ENCODE measurements around the gene GGA1. TPM values are rescaled to one million over a fixed set of nuclear protein-coding genes. Genes with fewer than 3 reads are reported as not detected.
"Not testable (repeated sequence)": the region's sequence is repeated elsewhere in the genome, so short reads cannot be mapped to it uniquely, and the experiment has no call there.

Gene GGA1
- total RNA-seq, 4 donors from 2014 or later = 46.2 to 90.5 (median 60.4) TPM

GRCh38 chr22:37609240-37610152, 862 bp downstream of the GGA1 start:
- TF ChIP-seq CTCF (IDR thresholded peaks at IDR 0.05) = no peak
- TF ChIP-seq POLR2A (IDR thresholded peaks at IDR 0.05) = no peak
- peak in 1 of 2 donors; percentile 43 for DNase-seq
- Histone ChIP-seq H3K4me3 (replicated peaks in 1 of 3) (peak overlapping the region; percentile 71 to 93 (median 93)), H3K4me1 (peaks cover 31 to 36% of the 10 kb centered on the region in 2 donors), H3K27ac (peak overlapping the region; percentile 91 to 96 (median 93)), H3K9me3 (no peaks in the 10 kb centered on the region), H3K27me3 (no peaks in the 10 kb centered on the region), H3K36me3 (no peaks in the 10 kb centered on the region)
- WGBS, 2 donors = 10 to 17% methylated on average over 14 to 19 of the region's 26 CpGs
- intact Hi-C loops (cut with DNase I) = no loop called here

DNA sequence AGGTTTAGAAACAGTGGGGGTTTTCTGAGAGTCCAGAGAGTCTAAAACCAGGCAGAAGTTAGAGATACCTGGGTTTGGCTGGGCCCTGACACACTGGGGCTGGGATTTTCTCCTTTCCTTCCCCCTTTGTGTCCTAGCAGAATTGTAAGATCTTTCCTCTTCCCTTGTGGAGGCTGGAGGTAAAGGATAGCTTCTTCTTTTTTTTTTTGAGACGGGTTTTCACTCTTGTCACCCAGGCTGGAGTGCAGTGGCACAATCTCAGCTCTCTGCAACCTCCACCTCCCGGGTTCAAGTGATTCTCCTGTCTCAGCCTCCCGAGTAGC, 1.5 kb downstream of the GGA1 start:
- H3K27me3 ChIP-seq; DNase-seq; intact Hi-C loops (cut with DNase I); H3K9me3 ChIP-seq; H3K36me3 ChIP-seq: not testable (repeated sequence)
- H3K27ac ChIP-seq = peak overlapping the region in 2 of 3 donors; percentile 93 to 96
- WGBS, 2 donors = 81 to 83% methylated on average over 3 of the region's 3 CpGs
- H3K4me3 ChIP-seq (replicated peaks in 1 of 3) = peak overlapping the region in 1 of 3 donors; percentile 93
- H3K4me1 ChIP-seq = peaks cover 31 to 36% of the 10 kb centered on the region in 2 donors

DNA sequence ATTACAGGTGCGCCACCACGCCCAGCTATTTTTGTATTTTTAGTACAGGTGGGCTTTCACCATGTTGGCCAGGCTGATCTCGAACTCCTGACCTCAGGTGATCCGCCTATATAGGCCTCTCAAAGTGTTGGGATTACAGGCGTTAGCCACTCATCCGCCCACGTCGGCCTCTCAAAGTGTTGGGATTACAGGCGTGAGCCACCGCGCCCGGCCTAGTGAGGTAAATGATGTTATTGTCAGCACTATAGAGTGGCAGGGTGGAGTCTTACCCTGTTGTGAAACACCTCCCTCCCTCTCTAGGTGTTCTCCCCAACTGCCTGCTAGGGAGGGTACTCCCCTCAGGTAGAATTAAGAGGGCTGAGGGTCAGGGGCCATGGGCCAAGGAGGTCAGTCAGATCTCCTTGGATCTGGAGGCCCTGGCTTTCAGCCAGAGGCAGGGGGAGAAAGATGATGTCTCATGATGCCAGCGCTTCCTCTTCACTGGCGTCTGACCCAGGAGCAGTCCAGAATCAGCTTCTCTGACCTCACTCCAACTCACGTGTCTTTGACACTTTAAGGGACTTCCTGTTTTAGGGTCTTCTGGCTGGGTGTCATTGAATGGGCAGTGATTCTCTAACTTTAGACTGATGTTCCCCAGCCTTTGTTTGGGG, 2.0 kb downstream of the GGA1 start:
- intact Hi-C loops (cut with DNase I) = no loop called here
- no peaks in the 10 kb centered on the region for H3K27me3 ChIP-seq
- no peaks in the 10 kb centered on the region for H3K36me3 ChIP-seq
- H3K27ac ChIP-seq = peak overlapping the region in 2 of 3 donors; percentile 93 to 96
- no peak overlapping the region for H3K4me3 ChIP-seq (replicated peaks in 1 of 3)
- TF ChIP-seq POLR2A (IDR thresholded peaks at IDR 0.05) (no peak), CTCF (IDR thresholded peaks at IDR 0.05) (no peak)
- H3K4me1 ChIP-seq = peaks cover 31 to 36% of the 10 kb centered on the region in 2 donors
- DNase-seq = no peak
- WGBS, 2 donors = 86 to 90% methylated on average over 15 of the region's 15 CpGs
- no peaks in the 10 kb centered on the region for H3K9me3 ChIP-seq

- peaks cover 31 to 36% of the 10 kb centered on the region in 2 donors for H3K4me1 ChIP-seq
- TF ChIP-seq POLR2A (IDR thresholded peaks at IDR 0.05) (no peak), CTCF (IDR thresholded peaks at IDR 0.05) (no peak)
These were observed 2.6 kb downstream of the GGA1 start for GRCh38 chr22:37611207-37611606.

DNA sequence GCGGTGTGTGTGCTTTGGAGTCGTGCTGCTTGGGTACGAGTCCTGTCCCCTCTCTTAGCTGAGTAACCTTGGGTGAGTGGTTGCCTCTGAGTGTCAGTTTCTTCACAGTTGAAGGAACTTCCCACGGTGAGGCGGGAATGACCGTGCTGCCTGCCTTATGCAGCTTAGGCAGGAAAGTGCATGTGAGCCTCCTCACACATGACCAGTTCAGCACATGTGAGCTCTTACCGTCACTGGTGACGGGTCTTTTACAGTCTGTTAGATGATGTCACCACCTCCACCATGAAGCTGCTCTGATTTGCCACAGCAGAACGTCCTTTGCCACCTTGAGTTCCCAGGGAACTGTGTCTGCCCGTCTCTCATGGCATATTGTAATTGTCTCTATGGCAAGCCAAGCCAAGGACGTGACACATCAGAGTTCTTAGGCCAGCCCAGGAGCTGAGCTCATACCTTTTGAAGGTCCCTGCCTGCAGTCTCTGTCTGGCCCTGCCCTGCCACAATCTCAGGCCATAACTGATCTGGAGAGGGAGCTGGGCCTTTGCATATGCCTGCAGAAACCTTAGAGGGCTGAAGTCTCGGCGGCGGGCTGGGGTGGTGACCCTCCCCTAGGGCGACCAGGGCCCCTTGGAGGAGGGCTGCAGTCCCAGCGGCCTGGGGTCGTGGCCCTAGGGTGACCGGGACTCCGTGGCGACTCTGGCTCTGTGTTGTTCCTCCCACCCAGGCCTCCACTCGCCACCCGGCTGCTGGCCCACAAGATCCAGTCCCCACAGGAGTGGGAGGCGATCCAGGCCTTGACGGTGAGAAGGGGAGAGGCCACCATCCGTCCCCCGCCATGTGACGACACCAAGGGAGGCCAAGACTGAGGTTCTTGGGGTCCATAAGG, 7.8 kb downstream of the GGA1 start:
- TF ChIP-seq POLR2A (IDR thresholded peaks at IDR 0.05) = no peak
- TF ChIP-seq CTCF (IDR thresholded peaks at IDR 0.05) = no peak
- no peak overlapping the region for H3K27ac ChIP-seq
- no peaks in the 10 kb centered on the region for H3K27me3 ChIP-seq
- peaks cover 11 to 14% of the 10 kb centered on the region in 2 donors for H3K4me1 ChIP-seq
- peaks cover 14 to 31% of the 10 kb centered on the region in 2 donors for H3K36me3 ChIP-seq
- DNase-seq = no peak
- H3K9me3 ChIP-seq = no peaks in the 10 kb centered on the region
- intact Hi-C loops (cut with DNase I) = no loop called here
- 89 to 96% methylated on average over 8 to 27 of the region's 27 CpGs for WGBS, 2 donors
- no peak overlapping the region for H3K4me3 ChIP-seq (replicated peaks in 1 of 3)

More at GRCh38 chr22:37611207-37611606, 2.6 kb downstream of the GGA1 start:
- intact Hi-C loops (cut with DNase I) = no loop called here
- Histone ChIP-seq H3K4me3 (replicated peaks in 1 of 3) (no peak overlapping the region), H3K36me3 (peaks cover 0 to 2% of the 10 kb centered on the region in 2 donors), H3K9me3 (no peaks in the 10 kb centered on the region), H3K27me3 (no peaks in the 10 kb centered on the region), H3K27ac (no peak overlapping the region)
- no peak for DNase-seq
- WGBS, 2 donors = 69 to 70% methylated on average over 5 to 6 of the region's 6 CpGs

Measured in thyroid gland (tissue), 4 donors.